HG03095 (cell line): ENCODE data around the gene EIF3L.

Experiments
- ATAC-seq: cut with Tn5 transposase; IDR thresholded peaks from one replicate; pipeline ENCODE4 v1.9.1; 2021; ENCODE audit warnings: moderate library complexity; ENCODE audit not compliant: unreplicated experiment

EIF3L gene

GRCh38 chr22:37850801-37851200, 1.6 kb downstream of the EIF3L start:
- no peak for ATAC-seq

GRCh38 chr22:37852418-37852817, 3.2 kb downstream of the EIF3L start:
- no peak for ATAC-seq

- ATAC-seq = no peak
Measured at GRCh38 chr22:37854946-37855345, 5.7 kb downstream of the EIF3L start.

GRCh38 chr22:37855462-37855861, 6.2 kb downstream of the EIF3L start:
- no peak for ATAC-seq

- ATAC-seq = no peak
Measured at GRCh38 chr22:37860796-37861421, 11.7 kb downstream of the EIF3L start.

- no peak for ATAC-seq
Measured at GRCh38 chr22:37862570-37863325, 13.5 kb downstream of the EIF3L start.

GRCh38 chr22:37865510-37865909, 16.3 kb downstream of the EIF3L start:
- ATAC-seq = no peak

GRCh38 chr22:37870273-37870672, 21.1 kb downstream of the EIF3L start:
- ATAC-seq = no peak

GRCh38 chr22:37880668-37881440, 31.6 kb downstream of the EIF3L start:
- ATAC-seq = no peak

- no peak for ATAC-seq
Measured at GRCh38 chr22:37884420-37884819, 35.2 kb downstream of the EIF3L start.

- ATAC-seq = no peak
Measured at GRCh38 chr22:37887584-37888378, 38.6 kb downstream of the EIF3L start.

- no peak for ATAC-seq
Measured at GRCh38 chr22:37891926-37892325, 42.7 kb downstream of the EIF3L start.

GRCh38 chr22:37892566-37893335, 43.5 kb downstream of the EIF3L start:
- no peak for ATAC-seq

- ATAC-seq = no peak
Measured at GRCh38 chr22:37893583-37893983, 44.4 kb downstream of the EIF3L start.

- ATAC-seq = no peak
Measured at GRCh38 chr22:37894939-37895670, 45.9 kb downstream of the EIF3L start.

- ATAC-seq = peak; percentile 68
Measured at GRCh38 chr22:37896181-37896592, 47.0 kb downstream of the EIF3L start.

GRCh38 chr22:37896939-37897338, 47.7 kb downstream of the EIF3L start:
- ATAC-seq = no peak

GRCh38 chr22:37897807-37898206, 48.6 kb downstream of the EIF3L start:
- no peak for ATAC-seq

GRCh38 chr22:37898441-37899181, 49.4 kb downstream of the EIF3L start:
- no peak for ATAC-seq
